Loucy (cell line): ENCODE results near the gene PCDHGB5.

Experiments
- H2AFZ ChIP-seq: fragments of 200-600 bp; sonication (generic); 2 replicates; pipeline ENCODE4 v1.6.0; 2016; ENCODE audit warnings: antibody characterized with exemption, mild to moderate bottlenecking, low read length, moderate library complexity
- H3F3A ChIP-seq: fragments of 200-600 bp; 2 replicates; pipeline ENCODE4 v1.6.0; 2016; ENCODE audit warnings: antibody characterized with exemption, low read depth, mild to moderate bottlenecking
- H3K27me3 ChIP-seq: fragments of 200-600 bp; sonication (generic); 2 replicates; pipeline ENCODE4 v1.6.1; 2014; ENCODE audit warnings: low read length, mild to moderate bottlenecking; ENCODE audit not compliant: insufficient read depth, poor library complexity, severe bottlenecking
- H3K36me3 ChIP-seq: fragments of 200-600 bp; sonication (generic); 2 replicates; pipeline ENCODE4 v1.6.1; 2016; ENCODE audit warnings: low read length; ENCODE audit not compliant: insufficient read depth
- H3K4me1 ChIP-seq: fragments of 200-600 bp; sonication (generic); 2 replicates; pipeline ENCODE4 v1.5.1; 2014; ENCODE audit warnings: low read length, mild to moderate bottlenecking; ENCODE audit not compliant: insufficient read depth, poor library complexity, severe bottlenecking
- H3K4me2 ChIP-seq: fragments of 200-600 bp; sonication (generic); 2 replicates; pipeline ENCODE4 v1.6.0; 2014; ENCODE audit warnings: antibody characterized with exemption, low read length, low read depth, mild to moderate bottlenecking; ENCODE audit not compliant: poor library complexity, severe bottlenecking
- H3K4me3 ChIP-seq: fragments of 200-600 bp; sonication (generic); 2 replicates; pipeline ENCODE4 v1.5.1; 2014; ENCODE audit warnings: low read length, mild to moderate bottlenecking, mixed read lengths; ENCODE audit not compliant: poor library complexity, severe bottlenecking
- H3K79me2 ChIP-seq: fragments of 200-600 bp; sonication (generic); 2 replicates; pipeline ENCODE4 v1.6.1; 2014; ENCODE audit warnings: low read length; ENCODE audit not compliant: insufficient read depth
- H3K9ac ChIP-seq: fragments of 200-600 bp; sonication (generic); 2 replicates; pipeline ENCODE4 v1.6.0; 2014; ENCODE audit warnings: mild to moderate bottlenecking, low read depth, low read length, moderate library complexity; ENCODE audit not compliant: poor library complexity, severe bottlenecking
- H3K9me2 ChIP-seq: fragments of 200-600 bp; sonication (generic); replicated peaks from 2 replicates; pipeline ENCODE4 v1.6.1; 2016; ENCODE audit warnings: low read depth, low read length, mixed read lengths
- H3K9me3 ChIP-seq: fragments of 200-600 bp; sonication (generic); 2 replicates; pipeline ENCODE4 v1.6.1; 2014; ENCODE audit warnings: mild to moderate bottlenecking, antibody characterized with exemption, low read length, low read depth; ENCODE audit not compliant: insufficient read depth
- H4K20me1 ChIP-seq: fragments of 200-600 bp; sonication (generic); 2 replicates; pipeline ENCODE4 v1.6.0; 2014; ENCODE audit warnings: antibody characterized with exemption, low read length, mild to moderate bottlenecking; ENCODE audit not compliant: insufficient read depth, poor library complexity, severe bottlenecking
- EZH2phosphoT487 ChIP-seq: fragments of 200-600 bp; IDR thresholded peaks from 2 replicates; pipeline ENCODE4 v1.6.1; 2018; ENCODE audit warnings: antibody characterized with exemption, mild to moderate bottlenecking, moderate library complexity, borderline replicate concordance
- TF ChIP-seq, protein P1 (sequence below): fragments of 200-600 bp; sonication (generic); conservative IDR thresholded peaks from 2 replicates; pipeline ENCODE4 v1.5.1; 2014; ENCODE audit warnings: mild to moderate bottlenecking, antibody characterized with exemption, low read length

The PCDHGB5 gene

DNA sequence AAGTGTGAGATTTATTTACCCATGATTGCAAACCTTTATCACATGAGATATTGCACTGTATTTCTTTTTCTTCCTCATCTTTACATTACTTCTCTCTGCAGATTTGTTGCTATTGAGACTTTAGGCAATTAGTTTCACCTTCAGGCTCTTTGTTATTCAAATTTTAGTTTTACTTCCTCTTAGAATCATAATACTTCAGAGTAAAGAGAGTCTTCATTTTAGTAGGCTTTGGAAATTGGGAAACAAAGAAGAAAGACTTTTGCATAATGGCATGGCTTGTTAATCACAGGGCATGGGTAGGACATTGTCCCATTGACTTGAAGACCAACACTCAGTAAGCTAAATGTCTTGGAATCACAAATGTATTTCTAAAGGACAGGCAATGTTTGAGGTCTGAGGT is 35.0 kb upstream of the PCDHGB5 start:
- H3K36me3 ChIP-seq, result no peaks in the 10 kb centered on the region
- no peaks in the 10 kb centered on the region for H3K27me3 ChIP-seq
- no peaks in the 10 kb centered on the region for H3K79me2 ChIP-seq
- peak overlapping the region; percentile 28 for H3K4me3 ChIP-seq
- no peaks in the 10 kb centered on the region for H4K20me1 ChIP-seq
- TF ChIP-seq, protein P1, sequence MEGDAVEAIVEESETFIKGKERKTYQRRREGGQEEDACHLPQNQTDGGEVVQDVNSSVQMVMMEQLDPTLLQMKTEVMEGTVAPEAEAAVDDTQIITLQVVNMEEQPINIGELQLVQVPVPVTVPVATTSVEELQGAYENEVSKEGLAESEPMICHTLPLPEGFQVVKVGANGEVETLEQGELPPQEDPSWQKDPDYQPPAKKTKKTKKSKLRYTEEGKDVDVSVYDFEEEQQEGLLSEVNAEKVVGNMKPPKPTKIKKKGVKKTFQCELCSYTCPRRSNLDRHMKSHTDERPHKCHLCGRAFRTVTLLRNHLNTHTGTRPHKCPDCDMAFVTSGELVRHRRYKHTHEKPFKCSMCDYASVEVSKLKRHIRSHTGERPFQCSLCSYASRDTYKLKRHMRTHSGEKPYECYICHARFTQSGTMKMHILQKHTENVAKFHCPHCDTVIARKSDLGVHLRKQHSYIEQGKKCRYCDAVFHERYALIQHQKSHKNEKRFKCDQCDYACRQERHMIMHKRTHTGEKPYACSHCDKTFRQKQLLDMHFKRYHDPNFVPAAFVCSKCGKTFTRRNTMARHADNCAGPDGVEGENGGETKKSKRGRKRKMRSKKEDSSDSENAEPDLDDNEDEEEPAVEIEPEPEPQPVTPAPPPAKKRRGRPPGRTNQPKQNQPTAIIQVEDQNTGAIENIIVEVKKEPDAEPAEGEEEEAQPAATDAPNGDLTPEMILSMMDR, result no peak
- TF ChIP-seq EZH2phosphoT487, result no peak
- no peaks in the 10 kb centered on the region for H3F3A ChIP-seq
- no peak overlapping the region for H3K9ac ChIP-seq
- H3K9me2 ChIP-seq, result no peaks in the 10 kb centered on the region
- no peaks in the 10 kb centered on the region; the same call in 1 of the 2 replicates for H3K9me3 ChIP-seq
- no peak overlapping the region for H2AFZ ChIP-seq
- H3K4me2 ChIP-seq, result no peak overlapping the region
- no peaks in the 10 kb centered on the region for H3K4me1 ChIP-seq

DNA sequence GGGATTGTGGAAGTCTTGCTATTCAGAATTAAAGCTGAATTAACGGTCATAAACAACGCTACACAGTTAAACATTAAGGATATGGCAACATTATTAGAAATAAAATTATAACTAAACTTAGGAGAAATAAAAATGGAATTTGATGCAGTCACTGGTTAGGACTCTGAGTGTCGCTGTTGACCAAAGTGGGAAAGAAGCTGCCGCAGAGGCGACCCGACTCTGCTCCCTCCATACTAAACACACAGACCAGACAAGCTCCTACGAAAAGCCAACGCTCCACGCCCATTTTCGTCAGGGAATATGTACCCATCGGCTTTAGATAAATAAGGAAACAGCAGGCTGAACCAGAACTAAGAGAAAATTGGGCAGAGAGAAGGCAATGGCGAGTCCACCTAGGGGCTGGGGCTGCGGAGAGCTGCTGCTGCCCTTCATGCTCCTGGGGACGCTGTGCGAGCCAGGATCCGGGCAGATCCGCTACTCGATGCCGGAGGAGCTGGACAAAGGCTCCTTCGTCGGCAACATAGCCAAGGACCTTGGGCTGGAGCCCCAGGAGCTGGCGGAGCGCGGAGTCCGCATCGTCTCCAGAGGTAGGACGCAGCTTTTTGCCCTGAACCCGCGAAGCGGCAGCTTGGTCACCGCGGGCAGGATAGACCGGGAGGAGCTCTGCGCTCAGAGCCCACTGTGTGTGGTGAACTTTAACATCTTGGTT is 33.6 kb upstream of the PCDHGB5 start, which contains the start of gene PCDHGA5:
TSS of gene PCDHGA5 (plus strand) at position 211 of the 709 bp plus-strand sequence. CDS start at position 380, 169 bp downstream.
- TF ChIP-seq, protein P1, result no peak
- no peak for TF ChIP-seq EZH2phosphoT487
- H3K79me2 ChIP-seq, result no peaks in the 10 kb centered on the region
- H3K4me2 ChIP-seq, result no peak within 1 kb of the TSS
- no peaks in the 10 kb centered on the region; the same call in 1 of the 2 replicates for H3K9me3 ChIP-seq
- H3K9ac ChIP-seq, result no peak within 1 kb of the TSS
- H3K9me2 ChIP-seq, result no peaks in the 10 kb centered on the region
- no peaks in the 10 kb centered on the region for H3K36me3 ChIP-seq
- H4K20me1 ChIP-seq, result no peaks in the 10 kb centered on the region
- no peak within 1 kb of the TSS for H3K4me3 ChIP-seq
- H3K4me1 ChIP-seq, result no peaks in the 10 kb centered on the region
- no peak within 1 kb of the TSS for H2AFZ ChIP-seq
- H3F3A ChIP-seq, result no peaks in the 10 kb centered on the region
- no peaks in the 10 kb centered on the region for H3K27me3 ChIP-seq

GRCh38 chr5:141366016-141366896 is 31.5 kb upstream of the PCDHGB5 start:
- Histone ChIP-seq H3K9me3 (no peaks in the 10 kb centered on the region; the same call in 1 of the 2 replicates), H4K20me1 (no peaks in the 10 kb centered on the region), H3F3A (no peaks in the 10 kb centered on the region), H3K36me3 (no peaks in the 10 kb centered on the region), H3K4me1 (no peaks in the 10 kb centered on the region), H3K79me2 (no peaks in the 10 kb centered on the region), H3K9ac (no peak overlapping the region), H3K9me2 (no peaks in the 10 kb centered on the region), H3K4me3 (no peak overlapping the region), H2AFZ (no peak overlapping the region), H3K4me2 (no peak overlapping the region), H3K27me3 (no peaks in the 10 kb centered on the region)
- TF ChIP-seq, protein P1, result no peak
- no peak for TF ChIP-seq EZH2phosphoT487
